GM23248 (cell line): ENCODE measurements around the gene ARRB1. TPM values are rescaled to one million over a fixed set of nuclear protein-coding genes. Genes with fewer than 3 reads are reported as not detected.
"Not testable (repeated sequence)": the region's sequence is repeated elsewhere in the genome, so short reads cannot be mapped to it uniquely, and the experiment has no call there.

Experiments used
- DNase-seq: peaks from one replicate; pipeline ENCODE4 v3.0.0-alpha.2; 2015
- H2AFZ ChIP-seq: fragments of 200-600 bp; sonication (generic); 2 replicates; pipeline ENCODE4 v1.6.1; 2016; ENCODE audit warnings: antibody characterized with exemption
- H3F3A ChIP-seq: fragments of 200-600 bp; sonication (generic); 2 replicates; pipeline ENCODE4 v1.6.1; 2016; ENCODE audit warnings: mild to moderate bottlenecking, antibody characterized with exemption, mixed run types; ENCODE audit not compliant: insufficient read depth
- H3K27ac ChIP-seq: fragments of 200-600 bp; sonication (generic); 2 replicates; pipeline ENCODE4 v1.5.1; 2016; ENCODE audit warnings: mild to moderate bottlenecking
- H3K27me3 ChIP-seq: fragments of 200-600 bp; sonication (generic); replicated peaks from 2 replicates; pipeline ENCODE4 v1.6.1; 2016; ENCODE audit warnings: mild to moderate bottlenecking; ENCODE audit not compliant: insufficient read depth
- H3K36me3 ChIP-seq: fragments of 200-600 bp; sonication (generic); 2 replicates; pipeline ENCODE4 v1.6.1; 2016; ENCODE audit warnings: low read depth, mild to moderate bottlenecking
- H3K4me1 ChIP-seq: fragments of 200-600 bp; sonication (generic); 2 replicates; pipeline ENCODE4 v1.6.1; 2016; ENCODE audit warnings: mild to moderate bottlenecking; ENCODE audit not compliant: insufficient read depth
- H3K4me2 ChIP-seq: fragments of 200-600 bp; sonication (generic); one replicate; pipeline ENCODE4 v1.6.1; 2016; ENCODE audit warnings: mild to moderate bottlenecking; ENCODE audit not compliant: unreplicated experiment
- H3K4me3 ChIP-seq: fragments of 200-600 bp; sonication (generic); 2 replicates; pipeline ENCODE4 v1.5.1; 2016; ENCODE audit warnings: mild to moderate bottlenecking
- H3K79me2 ChIP-seq: fragments of 200-600 bp; sonication (generic); 2 replicates; pipeline ENCODE4 v1.6.1; 2016; ENCODE audit warnings: mild to moderate bottlenecking; ENCODE audit not compliant: insufficient read depth
- H3K9ac ChIP-seq: fragments of 200-600 bp; sonication (generic); 2 replicates; pipeline ENCODE4 v1.6.1; 2016; ENCODE audit warnings: mild to moderate bottlenecking
- H3K9me2 ChIP-seq: fragments of 200-600 bp; sonication (generic); 2 replicates; pipeline ENCODE4 v1.6.1; 2016; ENCODE audit warnings: mixed run types, mild to moderate bottlenecking, moderate library complexity; ENCODE audit not compliant: insufficient read depth
- H3K9me3 ChIP-seq: fragments of 200-600 bp; sonication (generic); one replicate; pipeline ENCODE4 v1.6.1; 2017; ENCODE audit warnings: low read depth
- H4K20me1 ChIP-seq: fragments of 200-600 bp; sonication (generic); 2 replicates; pipeline ENCODE4 v1.6.0; 2016; ENCODE audit not compliant: insufficient read depth
- EZH2 ChIP-seq: fragments of 200-600 bp; sonication (generic); IDR thresholded peaks from 2 replicates; pipeline ENCODE4 v1.6.1; 2018; ENCODE audit warnings: antibody characterized with exemption, mild to moderate bottlenecking; ENCODE audit not compliant: insufficient read depth, poor library complexity, severe bottlenecking
- EZH2phosphoT487 ChIP-seq: fragments of 200-600 bp; sonication (generic); IDR thresholded peaks from 2 replicates; pipeline ENCODE4 v1.6.1; 2018; ENCODE audit warnings: antibody characterized with exemption, moderate library complexity, mild to moderate bottlenecking, low read depth; ENCODE audit not compliant: insufficient read depth
- WGBS, 2 experiments: methylation state at CpG; one replicate each; pipeline ENCODE4 v1.1.6; 2015 to 2017; ENCODE audit warnings: low lambda C conversion rate in 2 of 2, low coverage in 1 of 2; ENCODE audit errors: missing lambda C conversion rate in 2 of 2; 5-methylcytosine and 5-hydroxymethylcytosine counted together
- in situ Hi-C: fragments of 300-500 bp; cut with MboI; formaldehyde crosslinking; loops from 2 replicates; pipeline ENCODE4 v1.15.0; 2020
- polyA plus RNA-seq: library from polyadenylated mRNA; unstranded; fragments of >200 nt; fragmentation: Nextera tagmentation; extraction: Ambion mirVana; gene quantifications from 2 replicates; pipeline ENCODE4 v1.2.1, GENCODE V29; 2016
- total RNA-seq: library from RNA; depleted of rRNA; stranded (reverse); fragments of >200 nt; shearing (Covaris generic); gene quantifications from 2 replicates; pipeline ENCODE4 v1.2.3, GENCODE V29; 2014

Gene ARRB1
- total and polyA plus RNA-seq, 2 experiments from 2014 or later, result 2.0 to 3.1 TPM

DNA sequence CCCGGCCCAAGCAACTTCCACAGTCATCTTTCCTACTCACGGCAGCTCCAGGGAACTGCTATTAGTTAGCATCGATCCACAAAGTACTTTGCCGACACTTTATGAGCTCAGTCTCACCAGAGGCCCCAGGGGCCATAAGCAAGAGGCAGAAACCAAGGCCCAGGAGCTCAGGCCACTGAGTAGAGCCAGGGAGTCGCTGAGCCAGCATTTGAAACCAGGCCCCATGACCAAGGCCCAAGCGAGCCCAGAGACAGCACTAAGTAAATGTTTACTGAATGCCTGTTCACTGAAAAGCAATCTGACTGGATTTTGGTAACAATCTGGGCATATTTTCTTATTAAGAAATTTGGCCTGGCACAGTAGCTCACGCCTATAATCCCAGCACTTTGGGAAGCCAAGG is 43.3 kb downstream of the ARRB1 start:
- in situ Hi-C loops, result no loop called here
- no peak for DNase-seq

DNA sequence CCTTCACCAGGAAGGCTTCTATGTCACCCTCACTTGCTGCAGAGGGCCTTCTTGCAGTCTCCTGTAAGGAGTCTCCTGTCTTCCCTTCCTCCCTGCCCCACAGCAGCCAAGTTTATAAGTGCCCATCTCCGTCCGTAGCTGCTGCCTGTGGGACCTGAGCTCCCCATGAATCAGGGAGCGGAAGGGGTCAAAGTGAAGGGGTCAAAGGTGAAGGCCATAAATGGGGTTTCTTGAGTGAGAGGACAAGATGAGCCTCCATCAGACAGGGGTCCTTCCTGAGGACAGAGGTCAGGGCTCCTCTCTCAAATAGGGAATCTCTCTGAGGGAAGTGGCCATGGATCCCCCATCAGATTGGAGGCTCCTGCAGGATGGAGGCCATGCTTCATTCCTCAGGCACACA is 44.4 kb downstream of the ARRB1 start:
- DNase-seq, result no peak
- Histone ChIP-seq H3K27ac (no peak overlapping the region), H3F3A (no peaks in the 10 kb centered on the region), H2AFZ (no peak overlapping the region), H3K4me1 (no peaks in the 10 kb centered on the region), H3K4me3 (no peak overlapping the region), H3K4me2 (no peak overlapping the region), H3K9me3 (no peaks in the 10 kb centered on the region), H3K36me3 (no peaks in the 10 kb centered on the region), H3K79me2 (no peaks in the 10 kb centered on the region), H4K20me1 (no peaks in the 10 kb centered on the region), H3K9ac (no peak overlapping the region), H3K27me3 (no peaks in the 10 kb centered on the region), H3K9me2 (no peaks in the 10 kb centered on the region)
- TF ChIP-seq EZH2, result no peak
- no peak for TF ChIP-seq EZH2phosphoT487
- in situ Hi-C loops, result no loop called here
- WGBS, 2 experiments, result 59 to 60% methylated on average over 3 of the region's 3 CpGs

More for the DNA sequence above, 43.3 kb downstream of the ARRB1 start:
- Histone ChIP-seq H3K4me2 (no peak overlapping the region), H3K27ac (no peak overlapping the region), H3K9me3 (no peaks in the 10 kb centered on the region), H3K4me1 (peaks cover 1% of the 10 kb centered on the region; the same call in 1 of the 2 replicates), H3F3A (no peaks in the 10 kb centered on the region), H2AFZ (no peak overlapping the region), H4K20me1 (no peaks in the 10 kb centered on the region), H3K9me2 (no peaks in the 10 kb centered on the region), H3K36me3 (no peaks in the 10 kb centered on the region), H3K9ac (no peak overlapping the region), H3K4me3 (no peak overlapping the region), H3K79me2 (no peaks in the 10 kb centered on the region), H3K27me3 (no peaks in the 10 kb centered on the region)
- WGBS, 2 experiments, result 92 to 94% methylated on average over 7 of the region's 7 CpGs
- TF ChIP-seq EZH2phosphoT487, result no peak
- TF ChIP-seq EZH2, result no peak

DNA sequence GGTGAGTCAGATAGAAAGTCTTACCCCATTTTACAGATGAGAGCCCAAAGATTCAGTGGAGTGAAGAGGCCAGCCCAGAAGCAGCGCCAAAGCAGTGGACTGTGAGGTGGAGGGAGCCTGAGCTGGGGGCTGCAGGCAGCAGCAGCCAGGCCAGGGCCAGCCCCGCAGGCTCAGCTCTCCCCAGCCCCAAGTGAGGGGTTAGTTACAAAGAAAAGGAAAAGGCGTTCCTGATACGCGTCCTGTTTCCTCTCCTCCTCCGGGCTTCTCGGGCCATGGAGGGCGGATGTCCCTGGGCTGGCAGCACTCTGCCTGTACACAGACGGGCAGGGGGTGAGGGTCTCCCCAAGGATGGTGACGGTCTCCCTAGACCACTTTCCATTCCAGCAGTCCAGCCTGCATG is 44.9 kb downstream of the ARRB1 start:
- H3K79me2 ChIP-seq, result no peaks in the 10 kb centered on the region
- H3K9me3 ChIP-seq, result no peaks in the 10 kb centered on the region
- no peak overlapping the region for H2AFZ ChIP-seq
- no peak overlapping the region for H3K27ac ChIP-seq
- H3K4me3 ChIP-seq, result no peak overlapping the region
- H3F3A ChIP-seq, result no peaks in the 10 kb centered on the region
- H3K4me2 ChIP-seq, result no peak overlapping the region
- H3K9ac ChIP-seq, result no peak overlapping the region
- no peaks in the 10 kb centered on the region for H3K36me3 ChIP-seq
- 86 to 87% methylated on average over 10 of the region's 10 CpGs for WGBS, 2 experiments
- in situ Hi-C loops, result no loop called here
- H4K20me1 ChIP-seq, result no peaks in the 10 kb centered on the region
- H3K4me1 ChIP-seq, result no peaks in the 10 kb centered on the region
- TF ChIP-seq EZH2phosphoT487 (no peak), EZH2 (no peak)
- no peak for DNase-seq
- no peaks in the 10 kb centered on the region for H3K27me3 ChIP-seq
- H3K9me2 ChIP-seq, result no peaks in the 10 kb centered on the region

DNA sequence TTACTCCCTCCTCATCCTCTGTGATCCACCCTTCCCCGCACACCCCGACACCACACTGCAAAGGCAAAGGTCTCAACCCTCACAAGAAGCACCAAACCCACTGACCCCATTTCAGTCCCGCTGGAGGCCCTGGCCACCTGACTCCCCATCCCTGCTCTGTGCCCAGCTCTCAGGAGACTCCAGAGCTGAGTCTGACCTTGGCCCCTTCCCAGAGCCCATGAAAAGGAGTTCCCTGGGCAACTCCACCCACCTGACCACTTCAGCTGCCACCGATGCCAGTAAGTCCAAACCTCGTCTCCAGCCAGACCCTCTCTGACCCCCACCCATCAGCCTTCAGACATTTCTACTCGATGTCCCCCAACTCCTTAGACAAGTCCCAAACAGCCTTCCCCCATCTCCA is 45.5 kb downstream of the ARRB1 start:
- H3K27me3 ChIP-seq, result no peaks in the 10 kb centered on the region
- no peak overlapping the region for H3K9ac ChIP-seq
- H3F3A ChIP-seq, result no peaks in the 10 kb centered on the region
- no peaks in the 10 kb centered on the region for H3K36me3 ChIP-seq
- no peak for DNase-seq
- H2AFZ ChIP-seq, result no peak overlapping the region
- no peak overlapping the region for H3K4me3 ChIP-seq
- in situ Hi-C loops, result no loop called here
- H3K9me3 ChIP-seq, result no peaks in the 10 kb centered on the region
- no peaks in the 10 kb centered on the region for H4K20me1 ChIP-seq
- WGBS, 2 experiments, result 68 to 79% methylated on average over 6 of the region's 6 CpGs
- TF ChIP-seq EZH2 (no peak), EZH2phosphoT487 (no peak)
- no peak overlapping the region for H3K27ac ChIP-seq
- no peak overlapping the region for H3K4me2 ChIP-seq
- no peaks in the 10 kb centered on the region for H3K4me1 ChIP-seq
- H3K9me2 ChIP-seq, result no peaks in the 10 kb centered on the region
- H3K79me2 ChIP-seq, result no peaks in the 10 kb centered on the region

DNA sequence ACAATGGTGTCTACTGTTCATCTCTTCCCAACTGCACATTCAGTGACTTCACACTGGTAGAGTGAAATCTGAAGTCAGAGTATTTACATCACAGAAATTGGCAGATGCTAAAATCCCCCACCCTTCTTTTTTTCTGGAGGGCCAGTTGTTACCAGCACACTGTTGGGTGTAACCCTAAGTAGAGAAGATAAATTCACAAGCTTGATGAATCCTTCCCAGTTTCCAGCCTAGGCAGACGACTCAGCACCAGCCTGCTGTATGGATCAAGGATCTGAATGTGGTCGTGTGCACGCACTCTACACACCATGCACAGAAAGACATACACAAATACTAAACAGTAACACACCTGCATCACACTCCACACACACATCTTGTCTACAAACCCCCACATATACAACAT is 46.0 kb downstream of the ARRB1 start:
- no peak for DNase-seq
- H3K4me2 ChIP-seq, result no peak overlapping the region
- in situ Hi-C loops, result no loop called here
- WGBS, 2 experiments, result 80 to 82% methylated on average over 3 of the region's 3 CpGs
- no peak overlapping the region for H3K9ac ChIP-seq
- H3K27me3 ChIP-seq, result no peaks in the 10 kb centered on the region
- no peaks in the 10 kb centered on the region for H3K9me3 ChIP-seq
- no peak for TF ChIP-seq EZH2phosphoT487
- no peak for TF ChIP-seq EZH2
- no peaks in the 10 kb centered on the region for H4K20me1 ChIP-seq
- no peak overlapping the region for H3K27ac ChIP-seq
- H3K79me2 ChIP-seq, result no peaks in the 10 kb centered on the region
- no peak overlapping the region for H3K4me3 ChIP-seq
- H3K9me2 ChIP-seq, result no peaks in the 10 kb centered on the region
- H2AFZ ChIP-seq, result no peak overlapping the region
- no peaks in the 10 kb centered on the region for H3K4me1 ChIP-seq
- no peaks in the 10 kb centered on the region for H3K36me3 ChIP-seq
- H3F3A ChIP-seq, result no peaks in the 10 kb centered on the region

DNA sequence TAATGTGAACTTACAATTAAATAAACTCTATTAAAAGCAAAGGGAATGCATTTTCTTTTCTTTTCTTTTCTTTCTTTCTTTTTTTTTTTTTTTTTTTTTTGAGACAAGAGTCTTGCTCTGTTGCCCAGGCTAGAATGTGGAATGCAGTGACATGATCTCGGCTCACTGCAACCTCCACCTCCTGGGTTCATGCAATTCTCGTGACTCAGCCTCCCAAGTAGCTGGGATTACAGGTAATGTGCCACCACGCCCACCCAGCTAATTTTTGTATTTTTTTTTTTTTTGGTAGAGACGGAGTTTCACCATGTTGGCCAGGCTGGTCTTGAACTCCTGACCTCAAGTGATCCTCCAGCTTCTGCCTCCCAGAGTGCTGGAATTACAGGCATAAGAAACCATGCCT is 46.5 kb downstream of the ARRB1 start:
- H3K4me3 ChIP-seq, in situ Hi-C loops, H2AFZ ChIP-seq, H3K9me3 ChIP-seq, H3K79me2 ChIP-seq, H3K4me2 ChIP-seq, H3K27ac ChIP-seq, H3K27me3 ChIP-seq, H3K9me2 ChIP-seq, H3K9ac ChIP-seq, H3K4me1 ChIP-seq, H3F3A ChIP-seq, H4K20me1 ChIP-seq, DNase-seq, H3K36me3 ChIP-seq: not testable (repeated sequence)
- WGBS, 2 experiments, result 45 to 54% methylated on average over 4 of the region's 4 CpGs
